ENCODE data around the gene ZNF586.

The ZNF586 gene

GRCh38 chr19:57825511-57825910, 56.0 kb downstream of the ZNF586 start:
- Histone ChIP-seq H4K20me1 (ENCODE audit: control insufficient read depth, insufficient read depth, low read depth, low read length) (no peaks in the 10 kb centered on the region), H3K9me3 (ENCODE audit: control insufficient read depth, insufficient read depth, low read length) (peaks cover 15% of the 10 kb centered on the region; the same call in 1 of the 2 replicates), H3K36me3 (ENCODE audit: control insufficient read depth, low read length) (peaks cover 80% of the 10 kb centered on the region), H3F3A (ENCODE audit: control insufficient read depth, insufficient read depth) (no peaks in the 10 kb centered on the region), H3K4me2 (ENCODE audit: low read length) (no peak overlapping the region), H3K4me3 (ENCODE audit: low read length) (no peak overlapping the region), H3K79me2 (ENCODE audit: control insufficient read depth, low read length) (peaks cover 92% of the 10 kb centered on the region), H3K27me3 (ENCODE audit: control insufficient read depth, low read length) (no peaks in the 10 kb centered on the region), H3K9me2 (replicated peaks; ENCODE audit: control insufficient read depth, low read length) (no peaks in the 10 kb centered on the region), H3K4me1 (ENCODE audit: control insufficient read depth, low read length) (peaks cover 6% of the 10 kb centered on the region), H3K27ac (ENCODE audit: low read depth, low read length) (no peak overlapping the region)
- TF ChIP-seq EZH2phosphoT487 (IDR thresholded peaks at IDR 0.05; ENCODE audit: borderline replicate concordance, low read length) (no peak), CTCF (IDR thresholded peaks at IDR 0.05; ENCODE audit: low read depth, low read length, poor library complexity, severe bottlenecking) (no peak)

GRCh38 chr19:57829316-57829715, 59.8 kb downstream of the ZNF586 start:
- H3K9me2 ChIP-seq (replicated peaks; ENCODE audit: control insufficient read depth, low read length): no peaks in the 10 kb centered on the region
- H3K27ac ChIP-seq (ENCODE audit: low read depth, low read length): no peak overlapping the region
- peaks cover 47% of the 10 kb centered on the region for H3K36me3 ChIP-seq (ENCODE audit: control insufficient read depth, low read length)
- no peaks in the 10 kb centered on the region for H3K27me3 ChIP-seq (ENCODE audit: control insufficient read depth, low read length)
- no peak overlapping the region for H3K4me2 ChIP-seq (ENCODE audit: low read length)
- peaks cover 75% of the 10 kb centered on the region for H3K79me2 ChIP-seq (ENCODE audit: control insufficient read depth, low read length)
- H3K4me3 ChIP-seq (ENCODE audit: low read length): no peak overlapping the region
- H3K9me3 ChIP-seq (ENCODE audit: control insufficient read depth, insufficient read depth, low read length): peaks cover 15% of the 10 kb centered on the region; the same call in 1 of the 2 replicates
- H4K20me1 ChIP-seq (ENCODE audit: control insufficient read depth, insufficient read depth, low read depth, low read length): no peaks in the 10 kb centered on the region
- H3F3A ChIP-seq (ENCODE audit: control insufficient read depth, insufficient read depth): no peaks in the 10 kb centered on the region
- TF ChIP-seq CTCF (IDR thresholded peaks at IDR 0.05; ENCODE audit: low read depth, low read length, poor library complexity, severe bottlenecking) (no peak), EZH2phosphoT487 (IDR thresholded peaks at IDR 0.05; ENCODE audit: borderline replicate concordance, low read length) (no peak)
- H3K4me1 ChIP-seq (ENCODE audit: control insufficient read depth, low read length): no peaks in the 10 kb centered on the region

- no peaks in the 10 kb centered on the region for H3K4me1 ChIP-seq (ENCODE audit: control insufficient read depth, low read length)
- TF ChIP-seq CTCF (IDR thresholded peaks at IDR 0.05; ENCODE audit: low read depth, low read length, poor library complexity, severe bottlenecking) (peak; percentile 65), EZH2phosphoT487 (IDR thresholded peaks at IDR 0.05; ENCODE audit: borderline replicate concordance, low read length) (no peak)
- peaks cover 38% of the 10 kb centered on the region for H3K36me3 ChIP-seq (ENCODE audit: control insufficient read depth, low read length)
- no peaks in the 10 kb centered on the region for H4K20me1 ChIP-seq (ENCODE audit: control insufficient read depth, insufficient read depth, low read depth, low read length)
- H3K9me2 ChIP-seq (replicated peaks; ENCODE audit: control insufficient read depth, low read length): no peaks in the 10 kb centered on the region
- peaks cover 15% of the 10 kb centered on the region; the same call in 1 of the 2 replicates for H3K9me3 ChIP-seq (ENCODE audit: control insufficient read depth, insufficient read depth, low read length)
- no peak within 1 kb of the TSS for H3K27ac ChIP-seq (ENCODE audit: low read depth, low read length)
- H3K4me3 ChIP-seq (ENCODE audit: low read length): no peak within 1 kb of the TSS
- peaks cover 67% of the 10 kb centered on the region for H3K79me2 ChIP-seq (ENCODE audit: control insufficient read depth, low read length)
- no peaks in the 10 kb centered on the region for H3F3A ChIP-seq (ENCODE audit: control insufficient read depth, insufficient read depth)
- no peaks in the 10 kb centered on the region for H3K27me3 ChIP-seq (ENCODE audit: control insufficient read depth, low read length)
- H3K4me2 ChIP-seq (ENCODE audit: low read length): no peak within 1 kb of the TSS
Measured at GRCh38 chr19:57830071-57830602, 60.7 kb downstream of the ZNF586 start, which contains the start of gene ZNF587B. Gene ZNF587B (plus strand): TSS chr19:57830299. CDS start chr19:57830529, 230 bp downstream.

All from DOHH2 (cell line).